DMS79 treated with DMSO at 0.1 percent for 48 hours (cell line): ENCODE measurements around the gene PPP2CA.
"Not testable (repeated sequence)": the region's sequence is repeated elsewhere in the genome, so short reads cannot be mapped to it uniquely, and the experiment has no call there.

ENCODE experiments used
- DNase-seq: peaks from one replicate; lab custom pipeline; 2025; lab: John Stamatoyannopoulos, UW

PPP2CA gene

DNA sequence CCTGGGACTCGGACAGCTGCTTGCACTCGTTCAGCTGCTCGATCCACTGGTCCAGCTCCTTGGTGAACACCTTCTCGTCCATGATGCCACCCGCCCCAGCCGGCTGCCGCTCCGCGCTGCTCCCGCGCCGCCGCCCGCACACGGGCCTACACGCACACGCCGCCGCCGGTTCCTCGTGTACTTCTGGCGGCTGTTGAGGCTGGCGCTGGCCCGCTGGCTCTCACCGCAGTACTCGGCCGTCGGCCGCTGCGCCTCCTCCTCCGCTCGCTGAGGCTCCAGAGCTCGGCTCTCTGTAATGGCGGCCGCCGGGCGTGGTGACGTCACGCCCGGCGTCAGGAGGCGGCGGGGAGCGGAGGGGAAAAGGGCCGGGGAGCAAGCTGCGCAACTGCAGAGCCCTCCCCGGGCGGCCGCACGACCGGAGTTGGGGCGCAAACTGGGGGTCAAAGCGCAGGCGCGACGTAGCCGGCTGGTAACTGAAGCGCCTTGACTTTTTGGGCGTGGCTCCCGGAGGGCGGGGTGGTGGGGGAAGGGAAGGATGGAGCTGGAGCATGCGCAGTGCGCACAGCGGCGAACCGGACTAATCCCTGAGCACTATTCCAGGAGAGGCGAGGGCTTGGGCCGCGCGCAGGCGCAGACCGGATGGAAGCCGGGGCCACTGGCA is at the start of gene PPP2CA:
TSS of gene PPP2CA (minus strand) at position 294 of the 661 bp plus-strand sequence. CDS start at position 82, 212 bp downstream.
- DNase-seq: peak; percentile 86

DNA sequence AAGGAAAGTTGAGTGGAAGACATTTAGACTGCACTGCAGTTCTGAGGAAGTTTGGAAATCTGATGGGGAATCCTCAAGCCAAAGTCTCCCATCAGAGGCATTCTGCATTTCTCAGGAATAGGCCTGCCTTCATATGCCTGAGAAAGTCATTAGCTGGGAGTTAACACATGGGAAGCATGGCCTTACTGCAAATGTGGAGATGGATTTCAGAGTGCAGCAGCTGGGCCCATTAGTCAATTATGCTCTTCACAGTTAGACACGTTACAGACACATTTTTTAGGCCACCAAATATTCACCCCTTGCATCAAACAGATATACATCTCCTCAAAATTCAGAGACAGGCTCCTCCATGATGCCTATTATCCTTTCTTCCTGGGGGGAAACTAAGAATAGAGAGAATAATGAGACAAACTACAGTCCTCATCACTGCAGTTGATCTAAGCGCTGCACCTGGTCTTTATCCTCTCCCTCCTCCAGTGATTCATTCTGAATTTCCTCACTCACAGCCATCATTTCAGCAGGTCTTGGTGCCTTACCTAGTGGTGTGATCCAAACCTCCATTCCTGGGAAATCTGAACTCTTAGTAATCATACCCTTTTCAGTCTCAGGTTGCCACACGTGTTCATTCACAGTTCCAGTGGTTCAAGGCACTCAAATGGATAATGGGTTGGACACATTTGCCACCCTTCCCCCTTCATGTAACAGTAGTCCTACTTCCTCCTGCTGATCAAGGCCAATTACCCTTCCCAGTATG is 47.9 kb upstream of the PPP2CA start:
- no peak for DNase-seq

DNA sequence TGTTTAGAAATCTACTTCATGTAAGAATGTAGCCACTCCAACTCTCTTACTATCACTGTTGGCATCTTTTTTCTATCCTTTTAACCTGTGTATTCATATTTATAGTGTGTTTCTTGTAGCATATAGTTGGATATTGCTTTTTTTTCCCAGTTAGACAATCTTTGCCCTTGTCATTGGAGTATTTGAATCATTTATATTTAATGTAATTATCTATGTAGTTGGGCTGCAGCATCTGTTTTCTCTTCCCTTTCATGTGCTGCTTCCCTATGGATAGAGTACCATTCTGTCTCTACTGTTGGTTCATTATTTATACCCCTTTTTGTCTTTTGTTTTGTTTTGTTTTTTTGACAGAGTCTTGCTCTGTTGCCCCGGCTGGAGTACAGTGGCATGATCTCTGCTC is 45.2 kb upstream of the PPP2CA start:
- DNase-seq: no peak

DNA sequence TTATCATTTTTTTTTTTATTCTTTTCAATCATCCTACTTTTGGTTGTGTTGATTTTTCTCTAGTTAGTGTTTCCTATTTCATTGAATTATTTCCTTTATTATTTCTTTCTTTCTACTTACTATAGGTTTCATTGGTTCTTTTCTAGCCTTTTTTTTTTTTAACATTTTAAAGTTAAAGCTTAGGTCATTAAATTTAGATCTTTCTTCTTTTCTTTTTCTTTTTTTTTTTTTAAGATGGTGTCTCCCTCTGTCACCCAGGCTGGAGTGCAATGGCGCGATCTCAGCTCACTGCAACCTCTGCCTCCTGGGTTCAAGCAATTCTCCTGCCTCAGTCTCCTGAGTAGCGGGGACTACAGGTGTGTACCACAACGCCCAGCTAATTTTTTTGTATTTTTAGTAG is 43.0 kb upstream of the PPP2CA start:
- DNase-seq: no peak

DNA sequence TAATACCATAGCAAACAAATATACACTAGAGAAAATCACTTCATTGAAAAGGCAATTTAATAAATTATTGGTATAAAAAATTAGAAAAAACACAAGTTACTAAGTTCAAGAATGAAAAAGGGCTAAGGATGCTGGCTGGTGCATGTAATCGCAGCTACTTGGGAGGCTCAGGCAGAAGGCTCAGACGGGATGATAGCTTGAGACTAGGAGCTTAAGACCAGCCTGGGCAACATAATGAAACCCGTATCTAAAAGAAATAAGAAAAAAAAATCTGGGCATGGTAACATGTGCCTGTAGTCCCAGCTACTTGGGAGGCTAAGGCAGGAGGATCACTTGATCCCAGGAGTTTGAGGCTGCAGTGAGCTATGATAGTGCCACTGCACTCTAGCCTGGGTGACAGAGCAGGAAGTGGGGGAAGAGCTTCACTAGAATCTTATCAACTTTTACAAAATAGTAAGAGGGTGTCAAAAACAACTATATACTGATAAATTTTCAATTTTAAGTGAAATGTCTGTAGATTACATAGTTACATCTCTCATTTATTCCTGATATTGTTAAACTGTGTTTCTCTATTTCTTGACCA is 42.2 kb upstream of the PPP2CA start:
- no peak for DNase-seq

DNA sequence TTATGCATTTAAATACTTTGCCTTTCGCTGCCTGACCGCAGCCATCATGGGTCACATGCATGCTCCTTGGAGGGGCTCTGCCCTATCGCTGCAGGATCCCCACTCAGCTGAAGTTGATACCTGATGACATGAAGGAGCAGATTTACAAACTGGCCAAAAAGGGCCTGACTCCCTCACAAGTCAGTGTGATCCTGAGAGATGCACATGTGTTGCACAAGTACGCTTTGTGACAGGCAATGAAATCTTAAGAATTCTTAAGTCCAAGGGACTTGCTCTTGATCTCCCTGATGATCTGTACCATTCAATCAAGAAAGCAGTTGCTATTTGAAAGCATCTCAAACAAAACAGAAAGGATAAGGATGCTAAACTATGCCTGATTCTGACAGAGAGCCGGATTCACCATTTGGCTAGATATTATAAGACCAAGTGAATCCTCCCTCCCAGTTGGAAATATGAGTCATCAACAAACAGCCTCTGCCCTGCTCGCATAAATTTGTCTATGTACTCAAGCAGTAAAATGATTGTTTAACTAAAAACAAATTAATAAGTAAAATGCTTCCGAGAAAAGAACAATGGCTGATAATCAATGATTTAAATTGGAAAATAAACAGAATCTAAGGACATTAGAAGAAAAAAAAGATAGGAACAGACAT is 41.6 kb upstream of the PPP2CA start:
- DNase-seq: no peak

DNA sequence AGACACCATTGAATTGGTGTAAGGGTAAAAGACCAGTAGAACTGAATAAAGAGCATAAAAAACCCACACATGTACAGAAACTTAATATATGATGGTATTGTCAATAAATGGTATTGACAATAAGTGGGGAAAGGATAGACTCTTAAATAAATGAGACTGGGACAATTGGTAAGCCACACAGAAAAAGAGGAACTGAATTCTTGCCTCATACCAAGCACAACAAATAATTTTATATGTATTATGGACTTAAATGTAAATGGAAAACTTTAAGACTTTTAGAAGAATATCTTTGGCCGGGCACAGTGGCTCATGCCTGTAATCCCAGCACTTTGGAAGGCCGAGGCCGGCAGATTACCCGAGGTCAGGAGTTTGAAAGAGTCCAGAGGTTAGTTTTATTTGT is 37.9 kb upstream of the PPP2CA start:
- no peak for DNase-seq

DNA sequence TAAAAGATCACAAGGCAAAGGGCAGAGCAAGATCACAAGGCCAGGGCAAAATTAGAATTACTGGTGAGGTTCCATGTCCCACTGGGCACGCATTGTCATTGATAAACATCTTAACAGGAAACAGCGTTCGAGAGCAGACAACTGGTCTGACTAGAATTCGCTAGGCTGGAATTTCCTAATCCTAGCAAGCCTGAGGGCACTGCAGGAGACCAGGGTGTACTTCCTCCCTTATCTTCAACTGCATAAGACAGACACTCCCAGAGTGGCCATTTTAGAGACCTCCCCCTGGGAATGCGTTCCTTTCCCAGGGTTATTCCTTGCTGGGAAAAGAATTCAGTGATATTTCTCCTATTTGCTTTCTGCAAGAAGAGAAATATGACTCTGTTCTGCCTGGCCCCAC is 36.8 kb upstream of the PPP2CA start:
- not testable (repeated sequence) for DNase-seq

DNA sequence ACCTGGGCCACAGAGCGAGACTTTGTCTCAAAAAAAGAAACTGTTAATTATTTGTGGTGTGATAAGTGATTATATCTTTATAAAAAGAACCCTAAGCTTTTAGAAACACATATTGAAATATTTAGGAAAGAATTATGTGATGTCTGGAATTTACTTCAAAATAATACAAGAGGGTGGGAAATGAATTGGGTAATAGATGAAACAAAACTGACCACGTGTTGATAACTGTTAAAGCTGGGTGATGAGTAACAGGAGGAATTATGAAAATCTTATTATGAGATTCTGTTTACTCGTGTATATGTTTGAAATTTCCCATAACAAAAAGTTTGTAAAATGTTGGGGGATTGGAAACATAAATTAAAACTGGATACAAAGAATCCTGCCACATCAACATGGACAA is 33.0 kb upstream of the PPP2CA start:
- no peak for DNase-seq

DNA sequence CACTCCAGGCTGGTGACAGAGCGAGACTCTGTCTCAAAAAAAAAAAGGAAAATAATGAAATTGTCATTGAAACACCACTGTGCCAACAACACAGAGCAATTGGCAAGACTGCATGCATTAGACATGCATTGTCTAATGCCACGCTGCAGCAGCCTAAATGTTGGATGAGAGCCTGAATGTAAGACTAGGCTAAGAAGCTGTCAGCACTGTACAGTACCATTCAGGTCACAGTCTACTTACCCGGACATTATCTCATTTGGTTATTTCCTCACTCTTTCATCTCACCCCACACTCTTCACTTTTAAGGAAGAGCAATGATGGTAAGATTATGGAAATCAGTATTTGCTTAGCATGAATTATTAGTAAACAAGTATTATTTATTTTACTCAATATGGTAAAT is 31.3 kb upstream of the PPP2CA start:
- no peak for DNase-seq

DNA sequence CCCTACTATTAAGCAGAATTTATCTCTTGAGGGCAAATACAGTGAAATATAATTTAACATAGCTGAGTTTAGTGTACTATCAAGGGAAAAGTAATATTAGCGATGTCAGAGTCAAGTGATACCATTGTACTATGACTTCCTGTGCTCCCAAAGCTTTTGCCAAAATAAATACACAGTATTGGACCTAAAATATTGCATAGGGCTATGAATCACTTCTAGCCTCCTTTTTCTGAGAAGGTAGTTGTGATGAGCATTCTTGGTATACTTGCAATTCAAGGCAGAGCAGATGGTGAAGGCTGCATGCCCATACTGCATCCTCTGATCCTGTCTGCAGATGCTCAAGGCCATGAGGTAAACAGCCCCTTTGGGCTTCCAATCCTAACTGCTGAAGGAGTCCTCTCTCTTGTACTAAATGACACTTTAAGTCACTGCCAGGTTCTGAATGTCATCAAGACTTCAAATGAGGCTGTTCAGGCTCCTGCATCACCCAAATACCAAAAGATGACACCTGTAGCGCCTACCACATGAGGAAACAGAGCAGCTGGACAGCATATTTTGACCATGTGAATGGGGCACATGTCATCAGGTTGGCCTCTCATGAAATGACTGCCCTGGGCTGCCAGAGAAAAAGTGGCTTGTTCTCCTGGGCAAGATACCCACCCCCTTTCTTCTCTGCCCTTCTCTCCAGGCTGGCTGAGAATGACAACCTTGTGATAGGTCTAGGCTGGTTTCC is 29.7 kb upstream of the PPP2CA start:
- no peak for DNase-seq

DNA sequence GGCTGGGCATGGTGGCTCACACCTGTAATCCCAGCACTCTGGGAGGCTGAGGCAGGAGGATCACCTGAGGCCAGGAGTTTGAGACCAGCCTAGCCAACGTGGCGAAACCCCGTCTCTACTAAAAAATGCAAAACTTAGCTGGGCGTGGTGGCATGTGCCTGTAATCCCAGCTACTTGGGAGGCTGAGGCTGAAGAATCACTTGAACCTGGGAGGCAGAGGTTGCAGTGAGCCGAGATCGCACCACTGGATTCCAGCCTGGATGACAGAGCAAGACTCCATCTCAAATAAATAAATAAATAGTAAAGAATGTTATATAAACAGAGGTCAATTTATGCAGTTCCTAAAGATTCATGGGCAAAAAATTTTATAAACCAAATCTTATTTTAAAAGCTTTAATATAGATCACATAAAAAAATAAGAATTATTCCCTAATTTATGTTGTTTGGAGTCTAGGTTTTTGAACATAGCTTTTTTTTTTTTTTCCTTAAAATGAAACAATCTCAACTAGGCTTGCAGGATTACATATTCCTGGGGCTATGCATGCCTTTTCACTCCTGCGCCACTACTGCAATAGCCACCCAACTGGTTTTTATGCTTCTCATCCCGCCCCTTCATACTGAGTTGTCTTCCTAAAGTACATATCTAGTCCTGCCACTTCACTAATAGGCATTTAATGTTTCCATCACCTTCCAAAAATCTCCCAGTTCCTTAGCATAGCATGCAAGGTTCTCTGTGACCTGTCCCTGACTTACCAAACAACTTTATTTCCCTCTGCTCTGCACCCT is 27.7 kb upstream of the PPP2CA start:
- DNase-seq: not testable (repeated sequence)

DNA sequence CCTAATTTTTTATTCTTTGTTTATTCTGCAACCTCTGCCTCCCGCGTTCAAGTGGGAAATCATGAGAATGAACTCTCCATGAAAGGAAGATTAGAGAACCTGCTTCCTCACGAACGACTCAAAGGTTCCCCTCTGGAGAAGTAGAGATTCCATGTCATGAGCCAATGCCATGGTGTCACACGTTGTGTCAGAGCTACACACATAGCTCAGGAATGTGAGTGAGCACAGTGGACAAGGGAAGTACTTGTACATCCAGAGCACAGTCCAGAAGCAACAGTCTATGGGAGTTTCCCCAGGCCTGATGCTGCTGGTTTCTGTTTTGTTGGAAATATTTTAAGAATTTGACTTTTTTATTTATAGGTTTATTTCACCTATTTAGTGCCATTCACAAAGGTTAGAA is 26.8 kb upstream of the PPP2CA start:
- no peak for DNase-seq

DNA sequence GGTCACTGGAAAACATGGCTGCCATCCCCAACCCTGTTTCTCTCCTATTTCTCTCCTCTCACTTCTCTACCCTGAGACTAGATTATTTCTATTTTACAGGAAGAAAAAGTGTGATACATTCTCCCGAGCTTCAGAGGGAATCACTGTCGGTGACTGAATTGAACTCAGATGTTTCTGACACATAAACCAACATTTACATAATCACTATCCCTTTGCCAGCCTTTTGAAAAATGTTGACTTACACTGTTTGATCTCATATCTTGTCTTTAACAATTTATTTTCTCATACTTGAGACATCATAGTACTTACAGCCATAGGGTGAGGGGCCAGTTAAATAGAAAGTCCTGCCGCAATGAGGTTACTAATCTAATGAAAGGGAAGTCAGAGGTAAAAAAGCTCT is 25.1 kb upstream of the PPP2CA start:
- no peak for DNase-seq

DNA sequence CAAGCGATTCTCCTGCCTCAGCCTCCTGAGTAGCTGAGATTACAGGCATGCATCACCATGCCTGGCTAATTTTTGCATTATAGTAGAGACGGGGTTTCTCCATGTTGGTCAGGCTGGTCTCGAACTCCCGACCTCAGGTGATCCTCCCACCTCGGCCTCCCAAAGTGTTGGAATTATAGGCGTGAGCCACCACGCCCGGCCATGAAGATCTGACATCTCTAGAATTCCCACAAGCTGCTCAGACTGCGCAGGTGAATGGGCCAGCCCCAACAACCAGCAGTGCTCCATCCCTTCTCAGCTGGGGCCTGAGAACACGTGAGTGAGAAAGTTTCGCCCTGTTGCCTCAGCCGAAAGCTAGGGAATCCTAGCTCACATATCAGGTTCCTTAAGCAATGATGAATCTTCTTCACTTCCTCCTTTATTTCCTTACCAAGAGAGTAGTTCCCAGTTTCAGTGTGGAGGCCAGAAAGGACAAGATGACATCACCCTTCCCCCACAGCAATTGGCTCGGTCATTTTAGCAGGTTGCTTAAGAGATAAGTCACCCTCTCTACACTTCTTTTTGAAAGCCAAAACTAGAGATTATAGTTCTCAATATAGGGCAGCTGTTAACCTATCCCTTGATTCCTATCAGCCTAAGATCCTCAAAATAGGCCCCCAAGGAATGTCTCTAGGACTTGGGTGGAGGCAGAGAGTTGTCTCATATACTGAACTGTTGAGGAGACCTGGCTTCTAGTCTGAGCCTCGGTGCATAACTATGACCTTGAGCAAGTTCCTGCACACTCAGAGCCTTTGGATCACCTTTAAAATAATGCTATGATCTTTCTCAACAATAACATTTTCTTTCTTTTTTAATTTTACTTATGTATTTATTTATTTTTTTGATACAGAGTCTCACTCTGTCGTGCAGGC is 23.9 kb upstream of the PPP2CA start:
- no peak for DNase-seq

DNA sequence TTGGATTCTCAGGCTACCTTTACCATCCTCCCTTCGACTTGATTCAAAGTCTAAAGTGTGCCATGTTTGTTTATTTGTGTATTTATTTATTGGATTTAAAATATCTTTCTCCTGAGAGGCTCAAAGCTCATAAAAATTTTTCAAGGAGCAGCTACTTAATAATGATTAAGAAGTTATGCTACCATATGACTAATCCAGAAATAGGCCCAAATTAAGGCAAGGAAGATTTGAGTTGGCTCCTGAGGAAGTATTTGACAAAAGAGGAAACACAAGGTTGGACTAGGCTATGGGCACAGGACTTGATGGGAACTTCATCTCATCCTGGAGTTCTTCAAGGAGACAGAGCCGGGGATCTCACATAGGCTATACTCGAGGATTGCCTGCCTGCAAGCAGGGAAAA is 22.4 kb upstream of the PPP2CA start:
- no peak for DNase-seq

DNA sequence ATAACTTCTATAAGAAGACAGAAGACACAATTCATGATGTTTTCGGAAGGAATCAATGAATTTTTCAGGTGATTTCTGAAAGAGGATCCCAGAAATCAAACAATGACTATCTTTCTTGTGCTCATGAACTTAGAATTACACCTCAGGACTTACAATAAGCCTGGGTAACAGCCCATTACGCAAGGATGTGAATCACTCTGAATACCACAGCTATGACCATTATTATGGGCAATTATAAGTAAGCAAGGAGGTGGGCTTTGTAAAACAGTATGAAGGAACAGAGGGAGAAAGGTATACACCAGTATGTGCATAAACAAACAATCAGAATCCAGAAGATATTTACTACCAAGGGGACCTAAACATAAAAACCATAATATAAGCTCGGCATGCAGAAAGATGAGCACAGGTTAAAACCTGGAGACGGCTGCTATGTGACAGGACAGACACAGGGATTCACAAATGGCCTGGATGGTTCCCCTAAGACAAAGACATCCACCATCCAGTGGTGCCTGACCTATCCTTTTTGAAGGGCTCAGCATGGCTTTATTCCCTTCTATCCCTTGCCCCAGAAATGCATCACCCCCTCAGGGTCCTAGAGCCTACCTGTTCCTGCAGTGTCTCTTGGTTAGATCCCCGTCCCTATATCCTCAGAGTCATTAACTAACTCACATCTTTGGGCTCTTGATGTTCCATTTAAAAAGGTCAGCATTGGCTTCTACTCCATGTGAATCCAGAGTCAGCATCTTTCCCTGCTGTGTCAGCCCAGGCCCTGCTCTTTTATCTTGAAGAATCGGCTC is 21.8 kb upstream of the PPP2CA start:
- DNase-seq: no peak

DNA sequence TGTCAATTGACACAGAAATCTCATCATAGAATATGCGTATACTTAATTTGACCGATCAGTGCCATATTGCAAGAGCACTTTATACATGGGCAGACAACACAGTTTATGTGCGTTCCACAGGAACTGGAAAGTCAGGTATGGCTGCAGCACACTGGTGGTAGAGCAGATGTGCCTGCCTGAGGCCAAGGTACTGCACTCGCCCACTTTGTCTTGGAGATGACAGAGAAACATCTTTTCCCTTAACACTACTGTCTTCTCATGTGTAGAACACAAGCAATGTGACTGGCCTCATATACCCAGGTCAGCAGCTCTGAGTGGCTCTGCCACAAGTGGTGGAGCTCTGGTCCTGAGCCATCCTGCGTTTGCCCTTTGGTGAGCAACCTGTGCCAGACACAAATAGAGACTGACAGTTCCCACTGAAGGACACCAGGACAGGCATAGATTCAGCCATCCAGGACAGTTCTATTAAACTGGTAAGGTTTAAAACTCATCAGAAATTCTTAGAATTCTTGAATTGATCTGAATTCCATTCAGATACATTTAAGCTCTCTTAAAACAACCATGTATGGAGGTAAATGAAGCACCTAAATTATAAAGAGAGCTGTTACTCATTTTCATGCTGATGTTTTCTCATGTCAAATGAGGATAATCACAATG is 21.0 kb upstream of the PPP2CA start:
- DNase-seq: no peak

DNA sequence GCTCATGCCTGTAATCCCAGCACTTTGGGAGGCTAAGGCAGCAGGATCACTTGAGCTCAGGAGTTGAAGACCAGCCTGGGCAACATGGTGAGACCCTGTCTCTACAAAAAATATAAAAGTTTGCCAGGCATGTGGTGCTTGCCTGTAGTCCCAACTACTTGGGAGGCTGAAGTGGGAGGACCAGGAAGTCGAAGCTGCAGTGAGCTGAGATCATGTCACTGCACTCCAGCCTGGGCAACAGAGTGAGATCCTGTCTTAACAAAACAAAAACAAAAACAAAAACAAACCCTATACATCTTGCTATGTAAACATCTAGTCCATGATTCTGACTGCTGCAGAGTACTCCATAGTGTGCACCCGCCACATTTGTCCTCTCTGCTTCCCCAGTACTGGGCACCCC is 19.8 kb upstream of the PPP2CA start:
- DNase-seq: no peak
